IPS-15b (cell line): Measurements from ENCODE around the gene CHST8.

Source experiments
- H3K27me3 ChIP-seq: one replicate; pipeline ENCODE4 v1.6.1; 2013; ENCODE audit warnings: low read length; ENCODE audit not compliant: control insufficient read depth, insufficient read depth
- H3K36me3 ChIP-seq: one replicate; pipeline ENCODE4 v1.6.1; 2013; ENCODE audit warnings: low read length; ENCODE audit not compliant: control insufficient read depth, insufficient read depth
- H3K4me1 ChIP-seq: one replicate; pipeline ENCODE4 v1.6.1; 2013; ENCODE audit warnings: mild to moderate bottlenecking, low read length; ENCODE audit not compliant: control insufficient read depth, insufficient read depth
- H3K4me3 ChIP-seq: one replicate; pipeline ENCODE4 v1.5.1; 2013; ENCODE audit warnings: low read depth, low read length
- H3K9ac ChIP-seq: one replicate; pipeline ENCODE4 v1.6.1; 2013; ENCODE audit warnings: low read depth, mild to moderate bottlenecking, low read length
- H3K9me3 ChIP-seq: one replicate; pipeline ENCODE4 v1.6.1; 2013; ENCODE audit warnings: mild to moderate bottlenecking, low read length; ENCODE audit not compliant: control insufficient read depth, insufficient read depth

Gene CHST8

DNA sequence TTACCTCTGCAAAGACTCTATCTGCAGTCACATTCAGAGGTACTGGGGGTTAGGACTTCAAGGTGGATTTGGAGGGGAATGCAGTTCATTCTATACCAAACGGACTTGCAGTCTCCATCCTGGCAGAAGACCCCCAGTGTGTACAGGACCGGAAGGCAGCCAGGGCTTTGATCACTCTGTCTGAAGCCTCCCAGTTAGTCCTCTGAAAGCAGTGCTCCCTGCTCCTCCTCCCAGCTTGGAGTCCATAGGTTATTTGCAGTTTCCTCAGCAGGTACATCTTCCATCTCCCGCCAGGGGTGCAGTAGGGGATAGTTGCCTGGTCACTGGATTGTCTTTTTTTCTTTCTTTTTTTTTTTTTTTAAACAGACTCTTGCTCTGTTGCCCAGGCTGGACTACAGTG, 96.1 kb downstream of the CHST8 start:
- H3K36me3 ChIP-seq: no peaks in the 10 kb centered on the region
- H3K4me3 ChIP-seq: no peak overlapping the region
- peaks cover 4% of the 10 kb centered on the region for H3K4me1 ChIP-seq
- no peaks in the 10 kb centered on the region for H3K27me3 ChIP-seq
- no peaks in the 10 kb centered on the region for H3K9me3 ChIP-seq
- no peak overlapping the region for H3K9ac ChIP-seq

DNA sequence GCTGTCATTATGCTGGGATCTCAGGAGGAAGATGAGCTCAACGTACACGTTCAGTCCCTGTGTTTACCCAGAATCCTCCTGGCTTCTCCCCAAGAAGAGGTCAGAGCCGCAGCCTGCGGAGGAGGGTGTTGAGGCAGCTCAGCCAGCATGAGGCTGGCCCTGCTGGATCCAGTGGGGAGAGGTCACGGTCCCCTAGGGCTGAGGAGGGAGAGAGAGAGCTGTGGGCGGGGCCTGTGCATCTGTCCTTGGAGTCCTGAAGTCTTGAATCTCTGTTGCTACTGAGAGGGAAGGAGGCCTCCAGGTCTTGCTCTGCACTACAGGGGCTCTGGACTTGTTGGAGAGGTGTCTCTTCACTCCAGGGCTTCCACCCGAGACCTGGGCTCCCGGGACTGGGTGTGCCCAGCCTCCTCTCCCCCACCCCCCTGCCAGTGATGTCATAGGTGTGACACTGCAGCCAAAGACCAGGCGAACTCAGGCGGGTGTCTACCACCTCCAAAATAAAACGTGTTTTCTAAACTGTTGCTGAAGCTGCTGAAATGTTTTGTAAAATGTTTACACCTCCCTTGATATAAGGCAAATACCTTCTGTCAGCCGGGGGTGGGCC, 97.0 kb downstream of the CHST8 start:
- H3K4me3 ChIP-seq: no peak overlapping the region
- H3K36me3 ChIP-seq: no peaks in the 10 kb centered on the region
- no peak overlapping the region for H3K9ac ChIP-seq

DNA sequence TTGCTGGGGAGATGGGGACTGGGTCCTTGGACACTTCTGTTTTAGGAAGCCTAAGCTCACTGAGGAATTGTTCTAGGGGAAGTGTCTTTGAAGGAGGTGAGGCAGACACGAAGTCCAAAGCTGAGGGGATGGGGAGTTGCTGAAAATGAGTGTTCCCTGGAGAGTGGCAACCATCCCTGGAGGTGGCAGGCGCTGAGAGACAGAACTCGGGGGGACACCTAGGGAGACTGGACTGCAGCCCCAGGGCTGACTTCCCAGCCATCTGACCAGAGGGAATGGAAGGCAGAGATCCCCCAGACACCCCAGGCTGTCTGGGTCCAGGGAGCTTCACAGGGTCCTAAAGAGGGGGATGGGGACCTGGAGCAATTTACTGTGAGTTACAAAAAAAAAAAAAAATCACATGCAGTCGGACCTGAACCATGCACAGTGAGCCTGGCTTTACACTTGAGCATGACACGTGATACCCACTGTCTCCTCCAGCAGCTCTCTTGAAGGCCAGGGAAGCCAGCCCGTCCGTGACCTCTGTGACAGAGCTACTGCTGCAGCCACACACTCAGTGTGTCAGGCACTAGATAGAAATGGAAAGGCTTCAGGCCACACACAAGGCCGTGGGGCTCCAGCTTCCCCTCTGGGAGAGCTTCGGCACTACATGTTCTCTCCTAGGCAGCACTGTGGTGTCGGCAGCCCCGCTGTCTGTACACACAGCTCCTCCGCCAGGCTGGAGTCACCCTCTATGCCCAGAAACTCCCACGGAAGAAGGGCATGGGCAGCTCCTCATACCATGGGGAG, 97.8 kb downstream of the CHST8 start:
- H3K27me3 ChIP-seq: no peaks in the 10 kb centered on the region
- no peak overlapping the region for H3K9ac ChIP-seq
- no peak overlapping the region for H3K4me3 ChIP-seq
- peaks cover 4% of the 10 kb centered on the region for H3K4me1 ChIP-seq
- no peaks in the 10 kb centered on the region for H3K36me3 ChIP-seq
- no peaks in the 10 kb centered on the region for H3K9me3 ChIP-seq

More for the DNA sequence above, 97.0 kb downstream of the CHST8 start:
- H3K4me1 ChIP-seq: peaks cover 4% of the 10 kb centered on the region
- H3K27me3 ChIP-seq: no peaks in the 10 kb centered on the region
- no peaks in the 10 kb centered on the region for H3K9me3 ChIP-seq

DNA sequence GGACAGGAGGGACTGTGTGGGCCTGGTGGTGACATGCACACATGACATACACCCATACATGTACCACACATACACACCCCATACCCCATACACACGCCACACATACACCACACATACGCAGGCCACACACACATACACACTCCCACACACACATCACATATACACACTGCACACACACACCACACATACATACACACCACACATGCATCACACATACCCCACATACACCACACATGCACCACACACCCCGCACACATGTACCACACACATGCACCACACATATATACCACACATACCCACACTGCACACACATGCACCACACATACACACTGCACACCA, 98.4 kb downstream of the CHST8 start:
- Histone ChIP-seq H3K4me3 (no peak overlapping the region), H3K27me3 (no peaks in the 10 kb centered on the region), H3K36me3 (no peaks in the 10 kb centered on the region), H3K9ac (no peak overlapping the region), H3K9me3 (no peaks in the 10 kb centered on the region), H3K4me1 (peaks cover 4% of the 10 kb centered on the region)

DNA sequence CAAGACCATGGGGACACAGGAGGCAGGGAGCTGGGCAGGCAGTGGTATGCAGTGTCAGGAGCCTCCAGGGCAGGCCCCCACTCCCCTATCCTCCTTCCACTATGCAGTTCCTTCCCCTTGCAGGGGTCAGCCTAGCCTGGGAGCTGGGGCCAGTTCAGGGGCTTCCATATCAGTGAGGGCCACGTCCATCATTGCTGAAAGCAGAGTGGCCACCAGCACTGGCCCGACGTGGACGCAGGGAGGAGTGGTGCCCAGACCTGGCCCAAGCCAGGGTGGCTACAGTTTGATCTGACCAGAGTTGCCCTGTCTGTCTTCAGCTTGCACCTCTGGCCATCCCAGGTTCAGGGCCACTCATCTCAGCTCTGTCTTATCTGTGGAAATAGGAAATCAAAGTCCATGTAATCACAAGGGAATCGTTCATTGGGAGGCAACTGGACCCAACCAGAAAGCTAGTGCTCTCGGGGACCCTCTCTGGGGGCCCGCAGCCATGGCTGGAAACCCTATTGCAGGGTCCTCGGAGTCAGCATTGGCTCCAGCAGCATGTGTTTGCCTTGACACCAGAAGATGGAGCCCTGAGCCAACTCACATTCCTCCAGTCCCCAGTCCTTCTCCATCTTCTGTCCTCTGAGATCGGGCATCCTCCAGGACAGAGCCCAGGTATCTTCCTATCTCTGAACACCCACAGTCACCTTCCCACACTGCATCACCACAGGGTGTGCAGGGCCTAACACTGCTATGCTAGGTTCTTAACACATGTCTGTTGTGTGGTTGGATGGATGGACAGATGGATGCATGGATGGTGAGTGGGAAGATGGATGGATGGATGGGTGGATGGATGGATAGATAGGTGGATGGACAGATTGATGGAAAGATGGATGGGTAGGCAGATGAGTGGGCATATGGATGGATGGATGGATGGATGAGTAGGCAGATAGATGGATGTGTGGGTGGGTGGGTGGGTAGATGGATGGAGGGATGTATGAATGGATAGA, 99.2 kb downstream of the CHST8 start:
- Histone ChIP-seq H3K9me3 (no peaks in the 10 kb centered on the region), H3K4me3 (no peak overlapping the region), H3K36me3 (no peaks in the 10 kb centered on the region), H3K4me1 (peaks cover 4% of the 10 kb centered on the region), H3K9ac (no peak overlapping the region), H3K27me3 (no peaks in the 10 kb centered on the region)

DNA sequence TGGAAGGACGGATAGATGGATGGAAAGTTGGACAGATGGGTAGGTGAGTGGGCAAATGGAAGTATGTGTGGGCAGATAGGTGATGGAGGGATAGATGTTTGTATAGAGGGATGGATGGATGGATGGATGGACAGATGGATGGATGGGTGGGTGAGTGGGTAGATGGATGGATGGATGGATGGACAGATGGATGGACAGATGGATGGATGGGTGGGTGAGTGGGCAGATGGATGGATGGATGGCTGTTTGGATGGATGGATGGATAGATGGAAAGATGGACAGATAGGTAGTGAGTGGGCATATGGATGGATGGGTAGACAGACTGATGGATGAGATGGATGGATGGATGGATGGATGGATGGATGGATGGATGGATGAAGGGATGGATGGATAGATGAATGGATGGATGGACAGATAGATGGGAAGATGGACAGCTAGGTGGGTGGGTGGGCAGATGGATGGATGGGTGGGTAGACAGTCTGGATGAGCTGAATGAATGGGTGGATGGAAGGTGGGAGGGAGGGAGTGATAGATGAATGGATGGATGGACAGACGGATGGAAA, 100.1 kb downstream of the CHST8 start:
- no peaks in the 10 kb centered on the region for H3K9me3 ChIP-seq

DNA sequence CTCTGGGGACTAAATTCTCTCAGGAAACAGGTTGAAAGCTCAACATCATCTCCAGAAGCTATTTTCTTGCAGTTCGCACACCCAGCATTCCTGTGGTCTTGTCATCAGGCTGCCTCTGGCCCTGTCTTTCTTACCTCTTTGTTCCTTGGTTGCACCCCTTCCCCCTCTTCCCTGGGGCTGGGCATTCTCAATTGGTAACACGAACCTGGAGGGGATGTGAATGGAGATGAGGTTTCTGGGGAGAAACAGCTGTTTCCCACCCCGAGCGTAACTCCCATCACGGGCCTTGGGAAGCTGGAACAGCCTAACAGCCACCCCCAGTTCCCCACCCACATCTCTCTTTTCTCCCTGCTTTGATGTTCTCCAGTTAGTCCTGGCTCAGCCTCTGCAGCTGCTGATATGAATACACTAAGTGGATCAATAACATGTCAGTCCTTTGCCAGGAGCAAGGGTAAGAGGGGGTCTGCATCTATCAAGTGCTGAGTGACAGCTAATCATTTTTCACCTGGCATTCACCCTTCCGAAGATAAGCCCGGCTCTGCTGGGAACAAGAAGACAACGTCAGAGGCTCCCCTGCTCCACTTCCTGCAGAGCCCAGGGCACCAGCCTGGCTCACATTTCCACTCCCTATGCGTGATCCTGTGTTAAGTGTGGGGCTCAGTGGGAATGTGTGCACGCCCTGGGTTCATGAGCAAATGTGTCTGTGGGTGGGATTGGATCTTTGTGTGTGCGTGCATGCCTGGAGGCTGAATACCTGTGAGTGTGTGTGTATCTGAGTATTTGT, 100.9 kb downstream of the CHST8 start:
- Histone ChIP-seq H3K4me3 (no peak overlapping the region), H3K9me3 (no peaks in the 10 kb centered on the region), H3K4me1 (peaks cover 4% of the 10 kb centered on the region), H3K36me3 (no peaks in the 10 kb centered on the region), H3K27me3 (no peaks in the 10 kb centered on the region), H3K9ac (no peak overlapping the region)

More for the DNA sequence above, 100.1 kb downstream of the CHST8 start:
- Histone ChIP-seq H3K9ac (no peak overlapping the region), H3K27me3 (no peaks in the 10 kb centered on the region), H3K4me1 (peaks cover 4% of the 10 kb centered on the region), H3K36me3 (no peaks in the 10 kb centered on the region), H3K4me3 (no peak overlapping the region)

DNA sequence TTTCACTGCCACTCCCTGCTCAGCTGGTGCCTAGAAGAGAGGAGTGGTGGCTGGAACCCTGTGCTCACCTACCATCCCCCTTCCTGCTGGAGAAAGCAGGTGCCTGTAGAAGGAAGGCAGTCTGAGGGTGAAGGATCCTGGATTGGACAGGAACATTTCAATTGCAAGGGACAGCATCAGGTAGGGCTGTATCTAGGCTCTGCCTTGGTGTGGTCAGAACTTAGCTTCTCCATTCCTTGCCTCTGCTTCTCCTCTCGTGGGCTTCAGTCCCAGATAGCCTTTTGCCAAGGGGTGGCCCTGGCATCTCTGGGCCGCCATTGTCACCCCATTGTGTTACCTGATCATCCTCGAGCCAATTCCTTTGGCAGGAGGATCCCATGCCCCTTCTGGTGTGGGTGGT, 101.8 kb downstream of the CHST8 start:
- H3K9ac ChIP-seq: no peak overlapping the region
- H3K9me3 ChIP-seq: no peaks in the 10 kb centered on the region
- no peaks in the 10 kb centered on the region for H3K36me3 ChIP-seq
- no peaks in the 10 kb centered on the region for H3K27me3 ChIP-seq
- peaks cover 1% of the 10 kb centered on the region for H3K4me1 ChIP-seq
- no peak overlapping the region for H3K4me3 ChIP-seq

DNA sequence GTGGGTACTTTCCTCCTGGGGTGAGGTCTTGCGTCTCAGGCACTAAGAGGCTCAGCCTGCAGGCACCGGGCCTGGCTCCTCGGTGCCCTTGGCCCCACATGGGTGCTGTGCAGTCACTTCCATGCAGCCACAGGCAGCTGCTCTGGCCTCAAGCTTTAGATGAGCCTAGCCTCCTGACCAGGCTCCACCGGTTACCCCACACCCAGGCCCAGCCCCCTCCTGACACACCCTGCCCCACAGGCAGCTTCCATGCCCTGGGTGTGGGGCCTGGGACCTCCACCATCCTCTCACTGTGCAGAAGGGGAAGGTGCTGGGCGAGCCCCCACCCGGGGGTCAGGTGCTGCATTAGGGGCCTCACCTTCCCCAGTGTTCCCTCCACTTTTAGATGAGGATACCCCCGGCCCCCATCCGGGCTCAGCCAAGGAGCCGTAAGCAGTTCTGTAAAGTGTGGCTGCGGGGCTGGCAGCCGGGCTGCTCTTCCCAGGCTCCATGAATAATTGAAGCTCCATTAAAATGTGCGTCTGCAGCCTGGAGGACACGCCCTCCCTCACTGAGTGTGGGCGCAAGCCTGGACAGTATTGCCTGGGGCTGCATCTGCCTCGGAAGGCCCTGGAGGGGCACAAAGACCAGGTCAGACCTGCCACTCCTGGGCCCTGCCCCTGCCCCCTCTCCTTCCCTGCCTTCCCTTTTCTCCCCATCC, 102.4 kb downstream of the CHST8 start:
- no peak overlapping the region for H3K4me3 ChIP-seq
- no peaks in the 10 kb centered on the region for H3K36me3 ChIP-seq
- H3K27me3 ChIP-seq: no peaks in the 10 kb centered on the region
- no peak overlapping the region for H3K9ac ChIP-seq
- H3K9me3 ChIP-seq: no peaks in the 10 kb centered on the region
- no peaks in the 10 kb centered on the region for H3K4me1 ChIP-seq

DNA sequence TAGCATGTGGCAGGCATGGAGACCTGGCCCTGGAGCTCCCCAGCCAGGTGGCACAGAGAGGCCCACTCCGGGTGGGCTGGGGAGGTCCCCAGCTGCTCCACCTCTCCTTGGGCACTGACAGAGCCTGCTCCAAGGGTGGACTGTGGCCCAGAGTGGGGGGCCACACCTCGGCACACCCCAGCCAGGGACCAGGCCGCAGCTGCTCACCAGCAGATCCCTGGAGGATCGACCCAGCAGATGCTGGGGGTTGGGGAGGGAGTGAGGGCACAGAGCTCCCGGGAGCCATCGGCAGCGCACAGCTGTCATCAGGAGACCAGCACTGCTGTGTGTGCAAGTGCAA, 102.9 kb downstream of the CHST8 start:
- no peak overlapping the region for H3K9ac ChIP-seq
- H3K4me1 ChIP-seq: no peaks in the 10 kb centered on the region
- H3K27me3 ChIP-seq: no peaks in the 10 kb centered on the region
- H3K36me3 ChIP-seq: no peaks in the 10 kb centered on the region
- no peak overlapping the region for H3K4me3 ChIP-seq
- H3K9me3 ChIP-seq: no peaks in the 10 kb centered on the region
